Keratinocyte (primary cell): ENCODE results near the gene RIF1. TPM values are rescaled to one million over a fixed set of nuclear protein-coding genes. Genes with fewer than 3 reads are reported as not detected.

Experiments
- DNase-seq: peaks from one replicate; pipeline ENCODE4 v3.0.0-alpha.2; 2011; ENCODE audit warnings: low read depth, missing footprints, low spot score
- FAIRE-seq: peaks from 2 replicates; lab custom pipeline; 2011; peaks lifted over from hg19 to GRCh38; lab: Jason Lieb, UNC
- H2AFZ ChIP-seq: 2 replicates; pipeline ENCODE4 v1.6.0; 2012; ENCODE audit warnings: low read length, control low read depth, inconsistent platforms; ENCODE audit not compliant: control insufficient read depth
- H3K27ac ChIP-seq: 2 replicates; pipeline ENCODE4 v1.5.1; 2011; ENCODE audit warnings: low read length; ENCODE audit not compliant: control insufficient read depth, insufficient read depth
- H3K27me3 ChIP-seq: 3 replicates; pipeline ENCODE4 v1.6.0; 2011; ENCODE audit warnings: low read length; ENCODE audit not compliant: control insufficient read depth, insufficient read depth; ENCODE audit errors: extremely low read depth
- H3K36me3 ChIP-seq, 2 experiments: 2 replicates in 1 of 2; 3 replicates in 1 of 2; pipeline ENCODE4 v1.5.1; 2011; ENCODE audit warnings: low read length in 2 of 2, mild to moderate bottlenecking in 1 of 2; ENCODE audit not compliant: control insufficient read depth in 2 of 2, insufficient read depth in 2 of 2; ENCODE audit errors: extremely low read depth in 1 of 2
- H3K4me1 ChIP-seq: 3 replicates; pipeline ENCODE4 v1.5.1; 2011; ENCODE audit warnings: low read length; ENCODE audit not compliant: control insufficient read depth, insufficient read depth; ENCODE audit errors: extremely low read depth
- H3K4me2 ChIP-seq: 3 replicates; pipeline ENCODE4 v1.6.0; 2011; ENCODE audit warnings: low read depth, low read length; ENCODE audit not compliant: control insufficient read depth, insufficient read depth; ENCODE audit errors: extremely low read depth
- H3K4me3 ChIP-seq, 3 experiments: fragments of 200-600 bp in 1 of 3; sonication (generic) in 1 of 3; 2 replicates in 2 of 3; 3 replicates in 1 of 3; pipeline ENCODE4 v1.5.1; 2011 to 2016; ENCODE audit warnings: low read length in 3 of 3, mild to moderate bottlenecking in 3 of 3, control low read depth in 2 of 3, inconsistent platforms in 1 of 3, low read depth in 1 of 3, mixed read lengths in 1 of 3, mixed run types in 1 of 3, moderate library complexity in 1 of 3; ENCODE audit not compliant: control insufficient read depth in 2 of 3, insufficient read depth in 2 of 3; ENCODE audit errors: extremely low read depth in 1 of 3
- H3K79me2 ChIP-seq: 2 replicates; pipeline ENCODE4 v1.6.0; 2012; ENCODE audit warnings: low read length; ENCODE audit not compliant: control insufficient read depth, insufficient read depth
- H3K9ac ChIP-seq: 3 replicates; pipeline ENCODE4 v1.6.0; 2011; ENCODE audit warnings: low read length; ENCODE audit not compliant: control insufficient read depth, insufficient read depth; ENCODE audit errors: extremely low read depth
- H3K9me1 ChIP-seq: 3 replicates; pipeline ENCODE4 v1.6.0; 2011; ENCODE audit warnings: low read length; ENCODE audit not compliant: control insufficient read depth, insufficient read depth; ENCODE audit errors: extremely low read depth
- H3K9me3 ChIP-seq: 2 replicates; pipeline ENCODE4 v1.5.1; 2012; ENCODE audit warnings: low read depth, low read length; ENCODE audit not compliant: control insufficient read depth
- H4K20me1 ChIP-seq: 3 replicates; pipeline ENCODE4 v1.6.0; 2011; ENCODE audit warnings: low read length; ENCODE audit not compliant: control insufficient read depth, insufficient read depth; ENCODE audit errors: extremely low read depth
- CTCF ChIP-seq, 3 experiments: IDR thresholded peaks in 1 of 3; conservative IDR thresholded peaks in 1 of 3; optimal IDR thresholded peaks in 1 of 3; 2 replicates in 2 of 3; 3 replicates in 1 of 3; pipeline versions ENCODE3 to v1.5.1; 2011; ENCODE audit warnings: low read length in 3 of 3, mild to moderate bottlenecking in 3 of 3, moderate library complexity in 2 of 3, control low read depth in 1 of 3, inconsistent platforms in 1 of 3; ENCODE audit not compliant: insufficient read depth in 2 of 3; ENCODE audit errors: extremely low read depth in 1 of 3
- EZH2 ChIP-seq: IDR thresholded peaks from one replicate; pipeline ENCODE4 v1.6.1; 2012; ENCODE audit warnings: inconsistent platforms, mild to moderate bottlenecking, low read length, moderate library complexity
- dilution Hi-C: fragments of 300-500 bp; cut with MboI; formaldehyde crosslinking; loops from one replicate; pipeline ENCODE4 v1.7.0; 2020; ENCODE audit warnings: low sequenced_read_pairs; ENCODE audit not compliant: extremely low pct_ligation_motif_present
- polyA plus RNA-seq, 5 experiments: library from polyadenylated mRNA; depleted of rRNA in 3 of 5; stranded (reverse) in 3 of 5; stranded (forward) in 1 of 5; unstranded in 1 of 5; fragments of >200 nt; gene quantifications; 1 replicate in 1 of 5; 2 replicates in 3 of 5; 3 replicates in 1 of 5; pipeline versions ENCODE4 v1.2.1 to v1.2.3, GENCODE V29; 2011 to 2012; ENCODE audit warnings: missing spikeins in 2 of 5, low read depth in 1 of 5, low replicate concordance in 1 of 5
- small RNA-seq, 3 experiments: library from RNA; depleted of rRNA; stranded (forward); fragments of <200 nt; gene quantifications; one replicate each; pipeline ENCODE3, GENCODE V24; 2012; ENCODE audit warnings: low read depth in 3 of 3, low replicate concordance in 1 of 3; ENCODE audit not compliant: insufficient read length in 3 of 3

Gene RIF1
- polyA plus RNA-seq, 1 donor (not counting 4 experiments of a cell fraction or from before 2014, with no cell fraction given): 11.5 TPM

GRCh38 chr2:151526572-151527090 is 116.9 kb downstream of the RIF1 start:
- H2AFZ ChIP-seq: no peak overlapping the region
- H3K4me2 ChIP-seq: no peak overlapping the region
- H3K27ac ChIP-seq: no peak overlapping the region
- H4K20me1 ChIP-seq: no peaks in the 10 kb centered on the region
- DNase-seq: no peak
- TF ChIP-seq CTCF (optimal IDR thresholded peaks at IDR 0.05 in 1 of 3, IDR thresholded peaks at IDR 0.05 in 1 of 3, conservative IDR thresholded peaks at IDR 0.05 in 1 of 3; ENCODE audit: extremely low read depth in 1 of 3, insufficient read depth in 2 of 3, low read length in 3 of 3) (no peak), EZH2 (no peak)
- H3K4me1 ChIP-seq: no peaks in the 10 kb centered on the region
- no peak overlapping the region for H3K9ac ChIP-seq
- no peaks in the 10 kb centered on the region for H3K9me1 ChIP-seq
- H3K27me3 ChIP-seq: no peaks in the 10 kb centered on the region
- H3K9me3 ChIP-seq: no peaks in the 10 kb centered on the region
- FAIRE-seq: no peak
- H3K4me3 ChIP-seq: no peak overlapping the region
- H3K36me3 ChIP-seq: no peaks in the 10 kb centered on the region
- dilution Hi-C loops: no loop called here
- H3K79me2 ChIP-seq: no peaks in the 10 kb centered on the region

Small RNAs within 50 kb of the gene (small RNA-seq; reads per million reads assigned to genes)
- gene MIR4773-1 (0 reads per million in 3 experiments), gene RN7SL124P (0 reads per million in 3 experiments)

Other genes starting within 250 kb of the RIF1 start
- 1.9 to 2.7 TPM (median 2.1 TPM) in 3 replicates for gene RBM43, start 148.0 kb upstream of the RIF1 start, polyA plus RNA-seq
- gene NMI, start 120.2 kb upstream of the RIF1 start, polyA plus RNA-seq: 3.5 to 8.3 TPM (median 7.1 TPM) in 3 replicates
- gene TNFAIP6, start 52.3 kb upstream of the RIF1 start, polyA plus RNA-seq: 0.12 to 0.21 TPM in 2 of 3 replicates, not detected in the other